ENCODE results near the gene CTNNBL1.
A peak's percentile ranks its signal among the peaks of the same experiment; 100 is the strongest.

The CTNNBL1 gene

GRCh38 chr20:37905671-37906613 lies 212.1 kb downstream of the CTNNBL1 start:
- no peak for DNase-seq

GRCh38 chr20:37907330-37907676 lies 213.5 kb downstream of the CTNNBL1 start:
- DNase-seq: no peak

GRCh38 chr20:37907677-37908401 lies 214.0 kb downstream of the CTNNBL1 start:
- DNase-seq: no peak

- DNase-seq: no peak
Measured at GRCh38 chr20:37911261-37911660, 217.4 kb downstream of the CTNNBL1 start.

- no peak for DNase-seq
Measured at GRCh38 chr20:37911838-37912281, 218.0 kb downstream of the CTNNBL1 start.

GRCh38 chr20:37912874-37913273 lies 219.0 kb downstream of the CTNNBL1 start:
- no peak for DNase-seq

GRCh38 chr20:37913567-37914366 lies 219.9 kb downstream of the CTNNBL1 start:
- DNase-seq: no peak

GRCh38 chr20:37914367-37914671 lies 220.5 kb downstream of the CTNNBL1 start:
- no peak for DNase-seq

- peak; percentile 4 for DNase-seq
Measured at GRCh38 chr20:37914672-37915433, 221.0 kb downstream of the CTNNBL1 start.

- DNase-seq: no peak
Measured at GRCh38 chr20:37915434-37915787, 221.6 kb downstream of the CTNNBL1 start.

GRCh38 chr20:37915800-37916570 lies 222.2 kb downstream of the CTNNBL1 start:
- no peak for DNase-seq

GRCh38 chr20:37917461-37917860 lies 223.6 kb downstream of the CTNNBL1 start:
- DNase-seq: no peak

GRCh38 chr20:37918035-37918434 lies 224.2 kb downstream of the CTNNBL1 start:
- DNase-seq: no peak

- no peak for DNase-seq
Measured at GRCh38 chr20:37919389-37920040, 225.7 kb downstream of the CTNNBL1 start.

GRCh38 chr20:37920270-37920669 lies 226.4 kb downstream of the CTNNBL1 start:
- no peak for DNase-seq

- DNase-seq: no peak
Measured at GRCh38 chr20:37920679-37921322, 227.0 kb downstream of the CTNNBL1 start.

- no peak for DNase-seq
Measured at GRCh38 chr20:37921341-37921929, 227.6 kb downstream of the CTNNBL1 start.

Data from CD4-positive, alpha-beta T cell treated with Interferon gamma for 1 hour (primary cell).